ENCODE data around the gene PLB1.

The PLB1 gene

GRCh38 chr2:28639836-28640235, 144.0 kb downstream of the PLB1 start:
- DNase-seq (ENCODE audit: insufficient read length, low spot score): no peak
- no peak for FAIRE-seq

DNA sequence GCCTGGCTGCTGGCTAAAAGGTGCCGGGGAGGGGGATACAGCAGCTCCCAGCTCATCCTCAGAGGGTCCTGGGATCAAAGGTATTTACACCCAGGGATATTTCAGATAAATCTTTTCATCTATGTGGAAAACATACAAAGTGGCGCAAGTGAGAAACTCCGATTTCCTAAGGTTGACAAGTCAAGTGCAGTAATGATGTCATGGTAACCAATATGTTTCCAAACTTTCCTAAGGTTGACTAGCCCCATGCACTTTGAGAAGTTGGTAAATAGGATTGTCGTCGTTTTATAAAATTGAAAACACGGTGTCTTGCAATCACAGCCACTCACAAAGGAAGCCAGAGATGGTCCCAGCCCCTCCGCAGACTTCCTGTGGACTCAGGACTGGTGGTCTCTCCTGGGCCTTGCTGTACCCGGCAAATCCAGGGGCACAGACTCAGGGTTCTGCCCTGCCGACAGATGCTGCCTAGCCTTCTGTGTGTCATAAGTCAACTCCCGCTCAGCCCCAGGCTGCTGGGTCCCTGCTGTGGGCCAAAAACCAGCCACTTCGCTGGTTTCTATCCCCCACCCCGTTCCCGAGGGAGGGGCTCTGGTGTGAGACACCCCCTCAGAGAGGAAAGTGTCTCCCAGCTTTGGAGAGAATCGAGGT, 144.5 kb downstream of the PLB1 start:
- FAIRE-seq: no peak
- DNase-seq (ENCODE audit: insufficient read length, low spot score): no peak
- TF ChIP-seq, protein P1, sequence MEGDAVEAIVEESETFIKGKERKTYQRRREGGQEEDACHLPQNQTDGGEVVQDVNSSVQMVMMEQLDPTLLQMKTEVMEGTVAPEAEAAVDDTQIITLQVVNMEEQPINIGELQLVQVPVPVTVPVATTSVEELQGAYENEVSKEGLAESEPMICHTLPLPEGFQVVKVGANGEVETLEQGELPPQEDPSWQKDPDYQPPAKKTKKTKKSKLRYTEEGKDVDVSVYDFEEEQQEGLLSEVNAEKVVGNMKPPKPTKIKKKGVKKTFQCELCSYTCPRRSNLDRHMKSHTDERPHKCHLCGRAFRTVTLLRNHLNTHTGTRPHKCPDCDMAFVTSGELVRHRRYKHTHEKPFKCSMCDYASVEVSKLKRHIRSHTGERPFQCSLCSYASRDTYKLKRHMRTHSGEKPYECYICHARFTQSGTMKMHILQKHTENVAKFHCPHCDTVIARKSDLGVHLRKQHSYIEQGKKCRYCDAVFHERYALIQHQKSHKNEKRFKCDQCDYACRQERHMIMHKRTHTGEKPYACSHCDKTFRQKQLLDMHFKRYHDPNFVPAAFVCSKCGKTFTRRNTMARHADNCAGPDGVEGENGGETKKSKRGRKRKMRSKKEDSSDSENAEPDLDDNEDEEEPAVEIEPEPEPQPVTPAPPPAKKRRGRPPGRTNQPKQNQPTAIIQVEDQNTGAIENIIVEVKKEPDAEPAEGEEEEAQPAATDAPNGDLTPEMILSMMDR (IDR thresholded peaks at IDR 0.05; ENCODE audit: insufficient read depth, missing control alignments): no peak

More at GRCh38 chr2:28639836-28640235, 144.0 kb downstream of the PLB1 start:
- TF ChIP-seq, protein P1 (IDR thresholded peaks at IDR 0.05; ENCODE audit: insufficient read depth, missing control alignments): no peak

DNA sequence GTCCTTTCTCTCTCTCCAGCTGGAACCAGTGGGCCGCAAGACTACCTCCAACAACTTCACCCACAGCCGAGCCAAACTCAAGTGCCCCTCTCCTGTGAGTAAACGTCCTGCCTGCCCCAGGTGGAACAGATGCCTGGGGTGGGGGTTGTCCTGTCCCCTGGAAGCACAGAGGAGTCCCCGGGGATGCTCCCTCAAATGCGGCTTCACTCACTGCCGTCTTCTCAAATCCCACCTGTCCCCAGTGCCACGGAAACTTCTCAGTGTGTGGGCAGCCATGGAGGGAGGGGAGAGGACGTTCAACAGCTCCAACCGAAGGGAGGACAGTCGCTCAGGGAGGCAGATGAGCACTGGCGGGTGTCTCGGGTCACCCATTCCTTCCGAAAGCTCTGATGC, 145.0 kb downstream of the PLB1 start:
- FAIRE-seq: no peak
- TF ChIP-seq, protein P1 (IDR thresholded peaks at IDR 0.05; ENCODE audit: insufficient read depth, missing control alignments): no peak
- DNase-seq (ENCODE audit: insufficient read length, low spot score): no peak

GRCh38 chr2:28642796-28643195, 146.9 kb downstream of the PLB1 start:
- DNase-seq (ENCODE audit: insufficient read length, low spot score) (no peak), FAIRE-seq (no peak)
- TF ChIP-seq, protein P1 (IDR thresholded peaks at IDR 0.05; ENCODE audit: insufficient read depth, missing control alignments): no peak

GRCh38 chr2:28643327-28643726, 147.5 kb downstream of the PLB1 start:
- no peak for DNase-seq (ENCODE audit: insufficient read length, low spot score)
- no peak for FAIRE-seq
- TF ChIP-seq, protein P1 (IDR thresholded peaks at IDR 0.05; ENCODE audit: insufficient read depth, missing control alignments): no peak

GRCh38 chr2:28643911-28644334, 148.1 kb downstream of the PLB1 start:
- no peak for DNase-seq (ENCODE audit: insufficient read length, low spot score)
- TF ChIP-seq, protein P1 (IDR thresholded peaks at IDR 0.05; ENCODE audit: insufficient read depth, missing control alignments): no peak
- no peak for FAIRE-seq

GRCh38 chr2:28644760-28645159, 148.9 kb downstream of the PLB1 start:
- FAIRE-seq (no peak), DNase-seq (ENCODE audit: insufficient read length, low spot score) (no peak)
- TF ChIP-seq, protein P1 (IDR thresholded peaks at IDR 0.05; ENCODE audit: insufficient read depth, missing control alignments): no peak

All from D721Med (cell line).